Tibial nerve (tissue), 4 donors: ENCODE results near the gene RHEX. TPM values are rescaled to one million over a fixed set of nuclear protein-coding genes. Genes with fewer than 3 reads are reported as not detected.

ENCODE experiments used
- DNase-seq, 2 donors: peaks; one replicate each; pipeline ENCODE4 v3.0.0-alpha.2; 2019; ENCODE audit warnings: low spot score in 2 of 2
- H3K27ac ChIP-seq, 4 donors: fragments of 200-600 bp; sonication (generic) in 3 of 4; one replicate each; pipeline ENCODE4 v1.5.1; 2017 to 2019; ENCODE audit warnings: mild to moderate bottlenecking in 1 of 4
- H3K27me3 ChIP-seq, 2 donors: fragments of 200-600 bp; sonication (generic) in 1 of 2; one replicate each; pipeline versions ENCODE4 v1.5.1 to v1.6.0; 2017 to 2019
- H3K36me3 ChIP-seq, 3 donors: fragments of 200-600 bp; sonication (generic); one replicate each; pipeline ENCODE4 v1.5.1; 2018 to 2019
- H3K4me1 ChIP-seq, 4 donors: fragments of 200-600 bp; sonication (generic) in 3 of 4; one replicate each; pipeline ENCODE4 v1.5.1; 2017 to 2019
- H3K4me3 ChIP-seq, 4 donors: fragments of 200-600 bp; sonication (generic) in 3 of 4; one replicate each; pipeline ENCODE4 v1.5.1; 2017 to 2019; ENCODE audit warnings: mild to moderate bottlenecking in 1 of 4, moderate library complexity in 1 of 4
- H3K9me3 ChIP-seq, 4 donors: fragments of 200-600 bp; sonication (generic) in 3 of 4; one replicate each; pipeline ENCODE4 v1.5.1; 2017 to 2019
- EP300 ChIP-seq, 2 donors: sonication (generic); formaldehyde crosslinking; IDR thresholded peaks; one replicate each; pipeline ENCODE4 v1.6.1; 2017; ENCODE audit warnings: antibody characterized with exemption in 2 of 2, mild to moderate bottlenecking in 1 of 2
- POLR2A ChIP-seq, 2 donors: fragments of 450-650 bp; IDR thresholded peaks; one replicate each; pipeline ENCODE4 v1.6.1; 2017; ENCODE audit warnings: antibody characterized with exemption in 2 of 2, mild to moderate bottlenecking in 2 of 2, moderate library complexity in 2 of 2
- WGBS, 2 donors: methylation state at CpG; one replicate each; pipeline ENCODE4 v1.1.5; 2018; 5-methylcytosine and 5-hydroxymethylcytosine counted together
- total RNA-seq, 4 donors: library from RNA; depleted of rRNA; stranded (reverse); fragments of >200 nt; gene quantifications; one replicate each; pipeline ENCODE4 v1.1.0, GENCODE V29; 2016
- TF ChIP-seq, protein P1 (sequence below), 5 experiments: fragments of 200-600 bp in 3 of 5; fragments of 450-650 bp in 2 of 5; sonication (generic) in 3 of 5; IDR thresholded peaks; one replicate each; pipeline ENCODE4 v1.5.1; 2016 to 2019; ENCODE audit warnings: antibody characterized with exemption in 5 of 5, mild to moderate bottlenecking in 3 of 5, moderate library complexity in 2 of 5

The RHEX gene
- total RNA-seq, 4 donors from 2014 or later, result 1.2 to 4.8 TPM; not detected in 2

DNA sequence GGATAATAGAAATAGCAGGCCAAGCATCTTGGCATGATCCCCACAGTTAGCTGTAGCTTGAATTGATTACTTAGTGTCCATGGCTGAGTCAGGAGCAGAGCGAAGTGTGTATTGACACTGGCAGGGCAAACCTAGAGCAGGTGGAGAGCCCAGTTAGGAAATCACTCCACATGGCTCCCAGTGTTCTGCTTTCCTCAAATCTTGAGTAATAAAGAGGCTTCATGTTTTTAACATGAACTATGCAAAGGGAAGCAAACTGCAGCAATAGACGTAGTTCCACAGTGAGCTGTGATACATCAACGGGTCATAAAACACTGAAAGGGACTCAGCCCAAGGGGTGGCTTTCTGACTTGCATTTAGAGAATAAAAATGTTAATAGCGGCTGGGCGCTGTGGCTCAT lies 28.9 kb downstream of the RHEX start:
- H3K27me3 ChIP-seq, result no peaks in the 10 kb centered on the region
- no peak overlapping the region for H3K27ac ChIP-seq
- WGBS, 2 donors, result 75 to 78% methylated on average over 5 of the region's 5 CpGs
- no peaks in the 10 kb centered on the region for H3K9me3 ChIP-seq
- TF ChIP-seq POLR2A (IDR thresholded peaks at IDR 0.05), result no peak
- TF ChIP-seq, protein P1, sequence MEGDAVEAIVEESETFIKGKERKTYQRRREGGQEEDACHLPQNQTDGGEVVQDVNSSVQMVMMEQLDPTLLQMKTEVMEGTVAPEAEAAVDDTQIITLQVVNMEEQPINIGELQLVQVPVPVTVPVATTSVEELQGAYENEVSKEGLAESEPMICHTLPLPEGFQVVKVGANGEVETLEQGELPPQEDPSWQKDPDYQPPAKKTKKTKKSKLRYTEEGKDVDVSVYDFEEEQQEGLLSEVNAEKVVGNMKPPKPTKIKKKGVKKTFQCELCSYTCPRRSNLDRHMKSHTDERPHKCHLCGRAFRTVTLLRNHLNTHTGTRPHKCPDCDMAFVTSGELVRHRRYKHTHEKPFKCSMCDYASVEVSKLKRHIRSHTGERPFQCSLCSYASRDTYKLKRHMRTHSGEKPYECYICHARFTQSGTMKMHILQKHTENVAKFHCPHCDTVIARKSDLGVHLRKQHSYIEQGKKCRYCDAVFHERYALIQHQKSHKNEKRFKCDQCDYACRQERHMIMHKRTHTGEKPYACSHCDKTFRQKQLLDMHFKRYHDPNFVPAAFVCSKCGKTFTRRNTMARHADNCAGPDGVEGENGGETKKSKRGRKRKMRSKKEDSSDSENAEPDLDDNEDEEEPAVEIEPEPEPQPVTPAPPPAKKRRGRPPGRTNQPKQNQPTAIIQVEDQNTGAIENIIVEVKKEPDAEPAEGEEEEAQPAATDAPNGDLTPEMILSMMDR (IDR thresholded peaks at IDR 0.05), result no peak
- TF ChIP-seq EP300 (IDR thresholded peaks at IDR 0.05), result no peak
- DNase-seq, result no peak
- H3K4me1 ChIP-seq, result no peaks in the 10 kb centered on the region
- no peak overlapping the region for H3K4me3 ChIP-seq
- no peaks in the 10 kb centered on the region for H3K36me3 ChIP-seq

DNA sequence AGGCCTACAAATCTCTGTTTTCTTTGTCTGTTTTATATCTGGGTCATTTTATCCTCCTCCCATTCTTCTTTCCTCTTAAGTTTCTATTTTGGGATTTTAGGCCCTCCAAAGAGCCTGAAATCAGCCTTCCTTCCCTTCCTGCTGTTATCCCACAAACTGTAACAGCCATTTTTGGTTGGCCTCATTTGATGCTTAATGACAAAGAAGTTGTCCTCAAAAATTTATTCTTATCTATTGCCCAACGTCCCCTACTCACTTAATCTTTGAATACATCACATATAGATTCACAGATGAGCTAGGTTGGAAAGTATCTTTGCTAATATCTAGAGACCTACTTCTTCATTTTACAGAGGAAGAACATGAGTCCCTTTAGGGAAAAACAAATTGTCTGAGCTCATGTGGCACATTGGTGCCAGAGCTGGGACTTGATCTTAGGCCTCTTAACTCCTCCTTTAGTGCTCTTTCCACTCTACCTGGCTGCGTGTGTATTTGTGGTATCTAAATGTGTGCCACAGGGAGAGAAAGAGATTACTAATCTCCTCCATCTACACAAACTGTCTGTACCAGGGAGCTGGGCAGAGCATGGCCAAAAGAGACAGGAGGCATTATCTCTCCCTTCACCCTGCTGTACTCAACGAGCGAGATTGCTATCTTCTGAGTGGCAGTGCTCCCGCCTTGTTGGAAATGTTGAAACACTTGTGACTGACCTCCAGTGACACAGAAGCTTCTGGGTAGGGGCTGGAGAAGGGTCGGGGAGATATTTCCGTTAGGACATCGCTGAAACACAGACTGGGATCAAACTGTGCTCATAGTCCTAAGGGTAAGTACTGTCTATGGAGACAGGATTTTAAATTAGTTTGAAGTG lies 30.1 kb downstream of the RHEX start:
- Histone ChIP-seq H3K4me1 (no peaks in the 10 kb centered on the region), H3K27me3 (no peaks in the 10 kb centered on the region), H3K9me3 (no peaks in the 10 kb centered on the region), H3K4me3 (no peak overlapping the region), H3K27ac (no peak overlapping the region), H3K36me3 (no peaks in the 10 kb centered on the region)
- no peak for TF ChIP-seq POLR2A (IDR thresholded peaks at IDR 0.05)
- no peak for TF ChIP-seq EP300 (IDR thresholded peaks at IDR 0.05)
- TF ChIP-seq, protein P1 (IDR thresholded peaks at IDR 0.05), result no peak
- DNase-seq, result no peak
- 72% methylated on average over 8 of the region's 8 CpGs for WGBS, 2 donors

DNA sequence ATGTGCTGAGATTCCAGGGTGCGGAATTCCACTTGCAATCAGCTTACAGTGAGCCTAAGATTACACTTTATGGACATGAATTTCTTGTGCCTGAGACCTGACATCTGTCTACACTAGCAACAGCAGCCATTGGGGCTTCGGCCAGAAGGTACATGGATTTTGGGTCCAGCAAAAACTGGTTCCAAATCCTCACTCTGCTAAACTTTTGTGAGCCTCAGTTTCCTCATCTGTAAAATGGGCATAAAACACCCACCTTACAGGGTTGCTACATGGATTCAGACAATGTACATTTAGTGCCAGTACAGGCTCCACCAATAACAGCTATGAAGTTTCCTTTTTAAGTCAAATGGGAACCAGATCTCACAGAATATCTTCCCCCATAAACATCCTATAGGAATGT lies 30.8 kb downstream of the RHEX start:
- H3K36me3 ChIP-seq, result no peaks in the 10 kb centered on the region
- H3K9me3 ChIP-seq, result no peaks in the 10 kb centered on the region
- no peaks in the 10 kb centered on the region for H3K4me1 ChIP-seq
- TF ChIP-seq, protein P1 (IDR thresholded peaks at IDR 0.05), result no peak
- TF ChIP-seq EP300 (IDR thresholded peaks at IDR 0.05) (no peak), POLR2A (IDR thresholded peaks at IDR 0.05) (no peak)
- H3K27me3 ChIP-seq, result no peaks in the 10 kb centered on the region
- 88 to 95% methylated on average over 2 of the region's 2 CpGs for WGBS, 2 donors
- no peak overlapping the region for H3K27ac ChIP-seq
- H3K4me3 ChIP-seq, result no peak overlapping the region
- no peak for DNase-seq

DNA sequence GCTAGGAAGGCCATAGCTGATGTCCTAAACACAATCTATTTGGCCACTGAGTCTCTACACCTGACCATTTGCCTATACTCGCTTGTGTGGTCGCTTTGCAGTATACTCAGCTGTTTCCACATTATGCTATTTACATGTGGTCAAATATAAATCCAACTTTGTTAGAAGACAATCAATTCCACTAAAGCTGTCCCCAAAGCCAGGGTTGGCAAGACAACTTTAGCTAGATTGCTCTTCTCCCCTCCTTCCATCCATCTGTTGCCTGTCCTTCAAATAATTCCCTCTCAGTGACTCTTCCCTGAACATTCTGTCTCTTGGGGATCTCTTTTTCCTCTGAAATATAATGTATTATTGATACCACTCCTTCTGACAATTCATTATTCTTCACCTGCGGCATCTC lies 34.1 kb downstream of the RHEX start:
- no peaks in the 10 kb centered on the region for H3K4me1 ChIP-seq
- H3K4me3 ChIP-seq, result no peak overlapping the region
- no peak overlapping the region for H3K27ac ChIP-seq
- TF ChIP-seq POLR2A (IDR thresholded peaks at IDR 0.05) (no peak), EP300 (IDR thresholded peaks at IDR 0.05) (no peak)
- TF ChIP-seq, protein P1 (IDR thresholded peaks at IDR 0.05), result no peak
- DNase-seq, result no peak
- 89 to 97% methylated on average over 3 of the region's 3 CpGs for WGBS, 2 donors
- no peaks in the 10 kb centered on the region for H3K9me3 ChIP-seq
- no peaks in the 10 kb centered on the region for H3K27me3 ChIP-seq
- H3K36me3 ChIP-seq, result no peaks in the 10 kb centered on the region

DNA sequence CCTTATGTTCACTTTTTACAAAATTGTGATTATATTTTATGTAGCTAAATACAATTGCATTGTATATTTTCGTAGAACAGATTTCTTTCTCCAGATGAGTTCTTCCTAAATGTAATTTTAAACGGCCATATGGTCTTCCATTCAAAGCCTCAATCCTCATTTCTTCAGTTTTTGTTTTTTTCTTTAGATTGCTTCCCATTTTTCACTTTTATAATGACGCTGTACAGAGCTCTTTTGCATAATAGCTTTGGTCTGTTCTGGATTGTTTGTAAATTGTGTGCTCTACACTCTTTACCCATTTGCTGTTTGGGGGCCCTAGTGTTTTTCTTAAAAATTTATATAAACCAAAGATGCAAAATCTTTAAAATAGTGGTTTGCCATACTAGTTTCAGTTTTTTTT lies 36.4 kb downstream of the RHEX start:
- TF ChIP-seq, protein P1 (IDR thresholded peaks at IDR 0.05), result no peak
- TF ChIP-seq EP300 (IDR thresholded peaks at IDR 0.05), result no peak
- no peak for TF ChIP-seq POLR2A (IDR thresholded peaks at IDR 0.05)
- no peak overlapping the region for H3K4me3 ChIP-seq
- H3K27me3 ChIP-seq, result no peaks in the 10 kb centered on the region
- DNase-seq, result no peak
- no peaks in the 10 kb centered on the region for H3K9me3 ChIP-seq
- H3K27ac ChIP-seq, result no peak overlapping the region
- H3K36me3 ChIP-seq, result no peaks in the 10 kb centered on the region
- no peaks in the 10 kb centered on the region for H3K4me1 ChIP-seq
- 68 to 70% methylated on average over 3 of the region's 3 CpGs for WGBS, 2 donors
